Ecto neural progenitor cell (in vitro differentiated cells): Measurements from ENCODE around the gene DAGLA.

Experiments used
- DNase-seq: peaks from one replicate; pipeline ENCODE4 v3.0.0-alpha.2; 2018; ENCODE audit warnings: low spot score

The DAGLA gene

DNA sequence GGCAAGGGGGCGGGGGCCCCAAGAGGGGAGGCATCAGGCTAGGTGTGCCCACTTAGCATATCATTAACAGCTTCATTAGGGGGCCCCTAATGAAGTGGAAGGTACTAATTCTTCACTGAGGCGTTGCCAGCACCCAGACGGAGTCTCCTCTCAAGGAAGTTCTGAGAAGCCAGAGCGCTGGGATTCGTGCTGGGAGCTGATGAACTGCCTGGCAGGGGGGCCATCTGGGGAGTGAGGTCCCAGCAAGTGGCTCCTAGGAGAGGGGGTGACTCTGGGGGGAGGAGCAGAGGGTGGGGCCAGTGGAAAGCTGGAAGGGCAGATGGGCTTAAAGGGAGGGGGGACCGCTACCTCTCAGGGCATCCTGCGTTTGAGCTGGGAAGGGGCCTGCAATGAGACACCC is 29.8 kb downstream of the DAGLA start:
- DNase-seq: no peak

DNA sequence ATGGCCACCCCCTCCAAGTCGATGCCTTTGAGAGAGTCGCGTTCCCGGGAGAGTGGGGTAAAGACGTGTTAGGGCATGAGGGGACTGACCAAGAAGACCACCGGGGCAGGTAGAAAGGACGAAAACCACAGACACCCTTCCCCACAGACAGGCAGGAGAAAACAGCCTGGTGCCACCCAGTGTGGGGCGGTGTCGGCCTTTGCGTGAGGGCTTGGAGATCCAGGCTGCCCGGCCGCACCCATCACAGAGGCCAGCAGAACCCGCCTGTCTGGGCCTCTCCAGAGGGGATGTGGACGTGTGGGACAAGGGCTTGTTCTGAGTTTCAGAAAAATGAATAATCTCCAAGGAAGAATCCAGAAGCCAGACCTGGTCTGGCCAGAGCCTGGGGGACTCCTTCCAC is 30.8 kb downstream of the DAGLA start:
- no peak for DNase-seq

DNA sequence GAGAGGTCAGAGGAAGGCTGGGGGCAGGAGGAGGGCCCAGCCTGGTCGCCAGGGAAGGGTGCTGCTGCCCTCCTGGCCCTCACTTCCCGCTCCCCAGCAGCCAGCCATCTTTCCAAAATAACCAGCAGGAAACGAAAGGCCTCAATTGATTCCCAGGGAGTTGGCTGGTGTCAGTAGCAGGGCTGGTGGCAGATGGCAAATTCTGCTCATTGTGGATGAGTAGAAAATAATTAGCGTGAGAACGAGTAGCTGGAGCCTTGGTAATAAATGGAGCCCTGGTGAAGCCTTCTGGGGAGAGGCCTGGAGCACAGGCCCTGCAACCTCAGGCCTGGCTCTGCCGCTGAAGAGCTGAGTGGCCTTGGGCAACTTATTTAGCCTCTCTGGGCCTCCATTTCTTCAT is 31.3 kb downstream of the DAGLA start:
- no peak for DNase-seq

DNA sequence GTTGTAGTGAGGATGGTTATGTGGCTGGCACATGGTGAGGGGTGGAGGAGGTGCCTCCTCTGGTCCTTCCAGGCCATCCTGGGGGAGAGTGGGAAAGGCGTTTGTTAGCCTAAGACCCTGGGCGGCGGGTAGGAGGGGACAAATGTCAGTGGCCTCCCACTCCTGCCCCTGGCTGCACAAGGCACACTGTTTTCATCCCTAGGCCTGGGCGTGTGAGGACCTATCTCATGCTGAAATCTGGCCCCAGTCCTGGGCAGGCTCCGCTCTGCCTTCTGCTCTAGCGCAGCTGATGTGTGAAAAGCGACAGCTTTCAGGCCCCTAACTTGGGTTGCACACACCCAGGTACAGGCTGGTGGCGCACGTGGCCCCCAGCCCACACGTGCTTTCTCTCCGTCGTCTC is 32.1 kb downstream of the DAGLA start:
- no peak for DNase-seq

DNA sequence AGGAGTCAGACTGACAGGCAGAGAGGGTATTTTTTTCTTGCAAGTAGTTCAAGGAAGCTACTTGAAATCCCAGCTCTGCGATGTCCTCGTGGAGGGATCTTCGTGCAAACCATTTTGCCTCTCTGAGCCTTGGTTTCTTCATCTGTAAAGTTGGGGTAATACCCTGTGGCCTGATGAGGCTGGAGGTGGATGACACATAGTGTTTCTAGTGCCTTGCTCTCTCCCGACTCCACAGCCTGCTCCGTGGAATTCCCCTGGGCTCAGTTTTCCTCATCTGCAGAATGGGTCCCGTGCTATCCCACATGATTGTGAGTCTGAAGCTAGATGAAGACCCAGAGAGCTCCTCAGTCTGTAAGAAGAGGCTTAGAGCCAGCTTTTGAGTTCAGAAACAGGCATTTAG is 32.7 kb downstream of the DAGLA start:
- DNase-seq: no peak

DNA sequence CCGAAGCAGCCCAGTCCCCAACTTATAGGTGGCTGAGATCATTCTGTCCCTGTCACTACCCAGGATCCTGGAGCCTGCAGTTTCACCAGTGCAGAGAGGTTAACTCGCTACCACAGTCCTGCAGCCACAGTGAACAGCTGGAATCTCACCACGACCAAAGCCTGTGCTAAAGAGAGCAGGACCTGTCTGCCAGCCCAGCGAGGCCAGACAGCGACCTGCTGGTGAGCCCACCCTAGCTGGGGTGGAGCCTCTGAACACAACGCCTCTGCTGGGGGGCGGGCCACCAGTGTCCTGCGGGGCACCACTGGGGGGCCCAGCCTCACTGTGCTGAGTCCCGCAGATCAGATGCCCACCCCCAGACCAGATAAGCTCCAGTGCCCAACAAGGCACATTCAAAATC is 33.3 kb downstream of the DAGLA start:
- no peak for DNase-seq

DNA sequence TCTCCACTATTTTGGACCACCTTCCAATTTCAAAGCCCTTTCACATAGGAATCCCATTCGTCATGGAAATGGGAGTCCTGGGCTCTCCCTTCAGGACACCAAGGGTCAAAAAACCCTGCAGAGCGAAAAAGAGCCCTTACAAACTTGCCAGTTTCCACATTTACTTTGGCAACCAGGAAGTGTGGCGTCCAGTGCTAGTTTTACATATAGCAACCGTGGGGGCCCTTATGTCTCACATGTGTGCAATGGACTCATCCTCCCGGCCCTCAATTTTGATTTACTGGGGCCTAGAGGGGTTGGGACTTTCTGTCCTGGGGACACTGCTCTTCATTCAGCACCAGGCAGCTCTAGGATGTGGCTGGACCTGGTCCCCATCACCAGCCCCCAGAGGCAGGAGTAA is 33.7 kb downstream of the DAGLA start:
- no peak for DNase-seq

DNA sequence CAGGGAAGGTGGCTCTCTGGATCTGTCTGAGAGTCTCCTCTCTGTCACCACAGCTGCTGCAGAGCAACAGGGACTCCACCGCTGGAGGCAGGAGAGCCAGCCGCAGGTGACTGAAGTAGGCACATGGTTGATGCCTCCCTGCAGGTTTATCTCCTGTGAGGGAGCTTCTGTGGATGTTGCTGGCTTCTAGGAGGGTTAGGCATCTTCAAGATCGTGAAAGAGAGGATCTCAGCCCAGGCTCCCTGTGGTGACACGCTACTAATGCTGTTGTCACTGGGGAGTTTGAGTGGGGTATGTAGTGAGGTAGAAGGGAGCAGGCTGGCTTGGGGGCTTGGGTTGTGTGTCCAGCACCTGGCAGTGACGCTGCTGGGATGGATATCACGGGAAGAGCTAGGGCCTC is 34.1 kb downstream of the DAGLA start:
- DNase-seq: no peak

DNA sequence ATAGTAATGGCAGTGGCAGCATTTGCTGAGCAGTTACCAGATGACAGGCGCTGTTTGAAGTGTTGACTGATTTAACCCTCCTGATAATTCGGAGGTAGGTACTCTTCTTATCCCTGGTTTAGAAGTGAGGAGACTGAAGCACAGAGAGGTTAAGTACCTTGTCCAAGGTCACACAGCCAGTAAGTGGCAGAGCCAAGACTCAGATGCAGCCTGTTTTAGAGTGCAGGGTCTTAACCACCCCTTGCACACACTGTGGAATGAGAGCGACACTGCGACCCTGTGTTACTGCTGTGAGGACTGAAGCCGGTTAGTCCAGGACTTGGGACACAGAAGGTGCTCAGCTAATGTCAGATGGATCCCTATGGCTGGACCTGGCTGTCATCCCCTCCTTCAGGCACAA is 34.7 kb downstream of the DAGLA start:
- no peak for DNase-seq

DNA sequence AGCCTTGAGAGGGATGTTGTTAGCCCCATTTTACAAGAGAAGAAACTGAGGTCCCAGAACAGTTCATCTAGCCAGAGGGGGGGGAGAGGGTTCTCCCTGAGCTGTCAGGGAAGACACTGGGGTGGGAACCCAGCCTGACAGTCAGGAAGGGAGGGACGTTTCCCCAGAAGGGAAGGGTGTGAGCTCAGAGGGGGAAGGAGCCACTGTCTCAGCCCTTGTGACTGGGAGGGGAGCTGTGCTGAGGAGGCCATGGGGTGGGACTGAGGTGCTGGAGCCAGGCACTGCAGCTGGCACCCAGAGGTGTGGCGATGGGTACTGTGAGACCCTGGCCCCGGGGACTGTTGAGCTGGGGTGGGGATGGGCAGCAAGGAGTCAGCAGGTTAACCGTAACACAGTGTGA is 35.7 kb downstream of the DAGLA start:
- DNase-seq: no peak

DNA sequence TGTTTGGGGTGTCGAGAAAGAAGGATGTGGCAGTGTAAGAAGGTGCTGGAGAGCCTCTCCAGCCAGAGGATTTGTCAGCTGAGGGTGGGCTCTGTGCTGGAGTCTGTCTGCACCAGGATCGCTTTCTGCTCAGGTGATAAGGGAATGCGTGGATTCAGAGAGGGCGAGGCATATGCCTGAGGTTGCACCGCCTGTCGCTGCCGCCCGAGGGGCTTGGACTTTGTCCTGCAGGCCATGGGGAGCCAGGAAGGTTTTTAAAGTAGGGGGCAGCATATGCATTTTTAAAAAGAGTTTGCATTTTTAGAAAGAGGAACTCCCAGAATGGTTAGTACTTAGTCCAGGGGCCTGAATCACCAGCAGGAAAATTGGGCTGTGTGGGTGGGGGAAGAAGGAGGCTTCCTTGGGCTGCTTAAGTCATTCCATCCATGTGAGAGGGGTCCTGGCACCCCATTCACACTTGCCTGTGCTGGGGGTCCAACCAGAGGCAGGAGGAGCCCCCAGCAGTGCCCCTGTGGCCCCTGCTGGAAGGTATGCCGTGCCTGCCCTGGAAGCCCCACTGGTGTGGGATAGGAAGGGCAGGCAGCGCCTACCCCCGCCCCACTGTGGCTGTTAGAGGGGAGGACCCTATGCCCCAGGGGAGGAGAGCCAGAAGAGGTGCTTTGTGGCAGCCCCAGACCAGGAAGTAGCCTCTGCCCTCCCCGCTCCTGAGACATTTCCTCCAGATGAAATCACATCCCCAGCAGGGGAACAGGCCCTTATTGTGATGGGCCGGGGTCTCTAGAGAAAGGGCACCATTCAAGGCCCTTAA is 36.5 kb downstream of the DAGLA start:
- no peak for DNase-seq

DNA sequence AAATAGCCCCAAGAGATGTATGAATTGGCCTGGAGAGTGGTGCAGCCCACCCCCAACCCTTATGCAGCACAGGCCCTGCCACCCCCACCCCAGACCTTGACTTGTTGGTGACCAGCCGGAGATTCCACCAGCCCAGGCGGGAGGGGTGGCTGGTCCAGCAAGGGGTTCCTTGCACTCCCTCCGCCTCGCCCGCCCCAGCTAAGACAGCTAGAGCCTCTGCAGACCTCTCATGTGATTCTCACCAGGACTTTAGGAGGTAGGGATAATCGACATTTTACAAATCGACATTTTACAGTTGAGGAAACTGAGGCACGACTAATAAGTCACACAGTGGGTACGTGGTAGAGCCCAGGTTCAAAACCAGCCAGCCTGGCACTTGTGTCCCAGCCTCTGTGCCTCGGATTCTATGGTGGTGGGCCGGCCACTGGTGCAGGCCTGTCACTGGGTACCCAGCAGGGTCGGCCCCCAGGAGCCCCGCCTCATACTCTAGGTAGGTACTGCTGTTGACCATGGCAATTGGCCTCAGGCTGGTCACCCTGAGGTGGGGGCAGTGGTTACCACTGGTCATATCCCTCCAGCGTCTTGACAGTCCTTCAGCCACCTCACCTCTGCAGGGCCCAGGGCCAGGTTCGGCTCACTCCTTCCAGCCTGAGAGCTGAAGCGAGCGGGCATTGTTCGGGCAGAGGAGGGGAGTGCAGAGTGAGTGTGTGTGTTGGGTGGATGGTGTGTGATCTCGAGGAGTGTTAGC is 37.3 kb downstream of the DAGLA start:
- no peak for DNase-seq

DNA sequence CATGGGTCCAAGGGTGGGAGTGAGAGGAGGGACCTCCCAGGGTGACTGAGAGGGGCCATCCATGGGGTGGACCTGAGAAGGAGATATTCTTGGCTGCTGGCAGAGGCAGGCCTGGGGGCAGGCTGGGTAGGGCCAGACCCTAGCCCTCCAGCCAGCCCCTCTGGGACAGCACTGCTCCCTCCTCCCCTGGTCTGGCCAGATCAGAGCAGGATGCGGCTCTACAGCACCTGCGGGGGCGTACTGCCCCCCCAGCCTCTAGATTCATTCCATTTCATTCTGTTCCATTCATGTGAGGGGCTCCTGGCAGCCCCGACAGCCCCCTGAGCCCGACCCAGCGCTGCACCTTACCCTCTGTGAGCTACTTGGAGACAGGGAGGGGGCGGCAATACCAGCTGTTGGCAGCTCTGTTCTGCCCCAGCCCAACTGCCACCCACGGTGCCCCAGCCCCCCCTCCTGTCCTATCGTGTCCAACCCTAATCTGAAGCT is 37.9 kb downstream of the DAGLA start:
- DNase-seq: peak; percentile 65

DNA sequence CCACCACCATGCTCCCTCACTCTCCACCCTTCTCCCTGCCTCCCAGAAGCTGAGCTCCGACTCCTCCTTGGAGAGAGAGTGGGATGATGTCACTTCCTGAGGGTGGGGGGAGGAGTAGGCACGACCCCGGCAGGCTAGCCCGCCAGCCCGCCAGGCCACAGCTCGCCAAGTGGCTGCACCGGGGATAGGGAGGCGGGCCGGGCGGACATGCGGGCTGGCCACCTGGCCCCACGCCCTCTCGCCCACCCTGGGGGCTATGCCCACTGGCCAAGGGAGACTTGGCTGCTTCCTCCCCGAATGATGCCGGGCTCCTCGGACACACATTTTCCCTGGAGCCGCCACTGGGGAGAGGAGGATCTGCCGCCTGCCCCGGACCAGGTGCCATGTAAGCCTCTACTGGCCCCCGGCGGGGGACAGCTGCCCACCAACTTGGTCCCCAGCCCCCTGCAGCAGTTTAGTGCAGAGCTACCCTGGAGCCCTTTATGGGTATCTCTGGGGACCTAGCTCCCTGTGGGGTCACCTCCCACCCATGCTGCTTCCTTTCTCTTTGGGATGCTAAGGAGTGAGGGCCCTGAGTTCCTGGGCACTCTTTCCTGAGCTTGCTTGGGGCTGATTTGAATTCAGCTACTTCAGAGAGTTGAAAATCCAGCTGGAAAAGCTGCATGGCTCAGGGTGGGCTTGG is 38.6 kb downstream of the DAGLA start:
- peak; percentile 84 for DNase-seq

DNA sequence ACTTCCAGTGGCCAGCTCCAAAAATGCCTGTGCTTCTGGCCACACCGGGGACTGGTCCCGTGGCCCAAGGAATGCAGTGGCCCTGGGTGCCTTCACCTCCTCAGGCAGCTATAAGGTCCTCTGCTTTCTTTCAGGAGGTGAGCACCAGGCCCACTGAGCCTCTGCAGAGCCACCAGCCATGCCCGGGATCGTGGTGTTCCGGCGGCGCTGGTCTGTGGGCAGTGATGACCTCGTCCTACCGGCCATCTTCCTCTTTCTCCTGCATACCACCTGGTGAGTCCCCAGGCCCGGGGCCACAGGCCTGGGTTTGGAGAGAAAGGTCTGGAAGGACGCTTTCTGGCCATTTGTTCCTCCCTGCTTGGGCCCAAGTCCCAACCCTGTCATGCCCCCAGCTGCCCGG is 39.8 kb downstream of the DAGLA start:
- DNase-seq: no peak

DNA sequence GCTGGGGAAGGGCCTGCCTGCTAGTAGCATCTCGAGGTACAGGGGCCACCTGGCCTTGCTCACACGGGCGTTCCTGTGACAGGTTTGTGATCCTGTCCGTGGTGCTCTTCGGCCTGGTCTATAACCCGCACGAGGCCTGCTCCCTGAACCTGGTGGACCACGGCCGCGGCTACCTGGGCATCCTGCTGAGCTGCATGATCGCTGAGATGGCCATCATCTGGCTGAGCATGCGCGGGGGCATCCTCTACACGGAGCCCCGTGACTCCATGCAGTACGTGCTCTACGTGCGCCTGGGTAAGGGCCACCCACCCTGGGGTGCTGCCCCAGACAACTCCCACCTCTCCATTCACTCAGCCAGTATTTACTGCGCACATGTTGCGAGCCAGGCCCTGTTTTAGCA is 40.4 kb downstream of the DAGLA start:
- DNase-seq: no peak

DNA sequence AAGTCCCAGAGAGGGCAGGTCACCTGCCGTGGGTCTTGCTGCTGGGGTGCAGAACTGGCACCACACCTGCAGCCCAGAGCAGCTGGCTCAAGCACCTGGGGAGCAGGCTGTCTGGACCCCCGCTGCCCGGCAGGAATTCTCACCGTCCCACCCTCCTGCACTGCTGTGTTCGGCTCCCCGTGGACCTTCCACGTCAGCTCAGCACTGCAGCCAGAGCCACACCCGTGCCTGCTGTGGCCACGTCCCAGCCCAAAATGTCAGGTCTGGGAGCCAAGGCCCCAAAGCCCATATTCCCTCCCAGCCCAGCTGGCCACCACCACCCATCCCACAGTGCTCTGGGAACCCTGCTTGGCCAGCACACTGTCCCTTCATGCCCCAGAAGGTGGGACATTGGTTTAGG is 44.2 kb downstream of the DAGLA start:
- no peak for DNase-seq

DNA sequence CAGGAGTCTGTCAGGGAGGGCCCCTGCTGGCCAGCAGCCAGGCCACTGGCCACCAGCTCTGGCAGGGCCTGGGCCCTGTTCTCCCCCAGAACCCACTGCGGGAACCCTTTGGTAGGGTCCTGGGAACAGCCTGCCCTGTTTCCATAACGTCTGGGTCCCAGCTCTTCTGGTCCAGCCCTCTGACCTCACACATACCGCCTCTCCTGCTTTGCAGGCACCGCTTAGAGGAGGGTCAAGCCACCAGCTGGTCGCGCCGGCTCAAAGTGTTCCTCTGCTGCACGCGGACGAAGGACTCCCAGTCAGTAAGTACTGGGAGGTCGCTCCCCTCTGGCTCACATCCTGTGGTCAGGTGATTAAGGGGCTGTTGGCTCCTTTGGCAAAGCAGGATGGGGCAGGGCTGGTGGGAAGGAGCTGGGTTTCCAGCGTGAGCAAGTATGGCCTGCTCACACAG is 45.6 kb downstream of the DAGLA start:
- no peak for DNase-seq

DNA sequence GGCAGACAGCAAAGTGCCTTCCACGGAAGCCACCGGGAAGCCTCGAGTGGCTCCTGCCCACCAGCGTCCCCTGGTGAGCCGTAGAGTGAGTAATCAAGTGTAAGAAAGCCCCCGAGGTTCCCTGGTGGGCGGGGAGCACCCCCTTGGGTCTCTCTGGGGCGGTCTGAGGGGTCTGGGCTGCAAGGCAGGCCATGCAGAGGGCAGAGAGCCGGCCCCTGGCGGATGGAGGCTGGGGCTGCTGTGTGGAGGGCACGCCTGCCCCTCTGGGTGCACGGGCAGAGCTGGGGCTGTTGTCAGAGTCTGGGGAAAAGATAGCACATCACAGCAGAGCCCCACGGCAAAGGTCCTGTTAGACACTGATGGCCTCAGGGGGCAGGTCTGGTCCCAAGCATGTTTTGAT is 46.6 kb downstream of the DAGLA start:
- DNase-seq: no peak

DNA sequence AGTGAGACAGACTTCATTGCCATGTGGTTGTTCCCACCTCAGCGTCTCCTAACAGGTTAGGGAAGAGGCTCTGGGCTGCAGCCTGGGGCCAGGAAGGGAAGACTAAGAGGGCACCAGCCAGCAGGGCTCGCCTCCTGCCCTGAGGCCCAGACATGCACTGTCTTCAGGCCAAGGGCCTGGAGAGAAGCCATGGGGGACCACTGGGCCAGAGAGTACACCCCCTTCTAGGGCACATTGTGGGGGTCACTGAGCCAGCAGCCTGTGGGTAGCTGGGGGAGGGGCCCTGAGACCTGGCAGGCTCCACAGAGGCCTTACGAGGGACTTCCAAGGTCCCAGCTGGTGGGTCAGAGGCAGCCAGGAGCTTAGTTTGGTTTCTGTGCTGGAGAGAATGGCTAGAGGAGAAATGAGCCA is 47.2 kb downstream of the DAGLA start:
- DNase-seq: no peak

DNA sequence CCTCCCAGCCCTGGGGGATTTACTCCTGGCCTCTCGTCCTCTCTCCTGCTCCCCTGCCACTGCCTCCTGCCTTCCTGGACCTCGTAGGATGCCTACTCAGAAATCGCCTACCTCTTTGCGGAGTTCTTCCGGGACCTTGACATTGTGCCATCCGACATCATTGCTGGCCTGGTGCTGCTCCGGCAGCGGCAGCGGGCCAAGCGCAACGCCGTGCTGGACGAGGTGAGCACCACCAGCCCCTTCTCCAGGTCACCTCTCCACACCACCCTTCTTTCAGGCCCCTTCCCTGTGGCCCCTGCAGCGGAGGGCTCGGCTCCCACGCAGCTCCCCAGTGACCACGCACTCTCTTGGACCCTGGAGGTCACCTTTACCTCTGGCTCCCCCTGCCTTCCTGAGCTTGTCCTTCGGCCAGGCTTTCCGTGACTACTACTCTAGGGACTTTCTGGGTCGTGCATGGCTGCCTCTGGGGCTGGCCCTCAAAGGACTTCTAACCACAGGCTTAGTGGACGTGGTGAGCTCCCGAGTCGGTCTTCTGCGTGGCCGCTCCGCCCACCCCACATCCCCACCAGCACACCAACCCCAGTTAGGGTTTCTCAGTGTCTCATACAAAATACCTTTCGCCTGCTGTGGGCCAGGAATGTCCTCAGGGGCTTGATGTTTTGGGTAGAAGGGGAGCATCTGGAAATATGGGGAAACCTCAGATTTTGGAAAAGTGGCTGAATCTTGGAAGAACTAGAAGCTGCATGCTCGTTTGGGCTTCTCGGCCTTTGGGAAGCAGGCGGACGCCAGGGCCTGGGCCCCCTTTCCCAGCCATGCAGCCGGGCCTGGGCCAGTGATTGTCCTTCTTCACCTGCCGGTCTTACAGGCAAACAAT is 48.1 kb downstream of the DAGLA start:
- no peak for DNase-seq

DNA sequence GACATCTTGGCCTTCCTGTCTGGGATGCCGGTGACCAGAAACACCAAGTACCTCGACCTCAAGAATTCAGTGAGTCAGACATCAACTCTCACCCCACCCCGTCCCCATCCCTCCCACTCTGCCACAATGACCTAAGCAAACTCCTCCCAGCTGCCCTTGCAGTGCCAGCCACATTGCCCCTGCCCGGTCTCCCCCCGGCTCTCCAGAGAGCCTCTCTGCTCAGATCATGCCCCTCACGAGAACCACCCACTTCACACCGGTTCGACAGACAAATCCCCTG is 48.7 kb downstream of the DAGLA start:
- DNase-seq: no peak
